ENCODE data around the gene LOXL1.

The LOXL1 gene

GRCh38 chr15:73987250-73987649 lies 61.0 kb downstream of the LOXL1 start:
- Histone ChIP-seq H4K20me1 (ENCODE audit: insufficient read depth, low read length) (no peaks in the 10 kb centered on the region), H3K9me3 (ENCODE audit: insufficient read depth, low read length, severe bottlenecking) (no peaks in the 10 kb centered on the region), H3K4me2 (ENCODE audit: insufficient read depth, low read length) (no peak overlapping the region), H2AFZ (ENCODE audit: low read depth, low read length) (no peak overlapping the region), H3K79me2 (ENCODE audit: insufficient read depth, low read length) (peaks cover 9% of the 10 kb centered on the region), H3K9ac (ENCODE audit: low read depth, low read length) (no peak overlapping the region), H3K36me3 (ENCODE audit: insufficient read depth, low read length) (peaks cover 9% of the 10 kb centered on the region), H3K4me3 (ENCODE audit: low read depth in 1 of 2, low read length in 2 of 2) (no peak overlapping the region), H3K27me3 (ENCODE audit: insufficient read depth, low read length, poor library complexity) (no peaks in the 10 kb centered on the region), H3K27ac (ENCODE audit: low read length) (no peak overlapping the region), H3K4me1 (ENCODE audit: insufficient read depth, low read length) (peaks cover 25% of the 10 kb centered on the region)
- TF ChIP-seq EZH2 (IDR thresholded peaks at IDR 0.05; ENCODE audit: borderline replicate concordance, low read depth, low read length, severe bottlenecking), result no peak
- no peak for TF ChIP-seq CTCF (IDR thresholded peaks at IDR 0.05; ENCODE audit: borderline replicate concordance, extremely low read depth, low read length, poor library complexity, severe bottlenecking)
- DNase-seq (no peak), ATAC-seq (ENCODE audit: insufficient read depth, low read depth) (no peak)

GRCh38 chr15:73987681-73988444 lies 61.6 kb downstream of the LOXL1 start:
- Histone ChIP-seq H3K36me3 (ENCODE audit: insufficient read depth, low read length) (peaks cover 9% of the 10 kb centered on the region), H3K79me2 (ENCODE audit: insufficient read depth, low read length) (peaks cover 9% of the 10 kb centered on the region), H3K9me3 (ENCODE audit: insufficient read depth, low read length, severe bottlenecking) (no peaks in the 10 kb centered on the region), H3K27ac (ENCODE audit: low read length) (no peak overlapping the region), H3K27me3 (ENCODE audit: insufficient read depth, low read length, poor library complexity) (no peaks in the 10 kb centered on the region), H4K20me1 (ENCODE audit: insufficient read depth, low read length) (no peaks in the 10 kb centered on the region), H2AFZ (ENCODE audit: low read depth, low read length) (no peak overlapping the region), H3K4me2 (ENCODE audit: insufficient read depth, low read length) (no peak overlapping the region), H3K4me1 (ENCODE audit: insufficient read depth, low read length) (peaks cover 31% of the 10 kb centered on the region), H3K4me3 (ENCODE audit: low read depth in 1 of 2, low read length in 2 of 2) (no peak overlapping the region), H3K9ac (ENCODE audit: low read depth, low read length) (no peak overlapping the region)
- ATAC-seq (ENCODE audit: insufficient read depth, low read depth), result no peak
- no peak for DNase-seq
- TF ChIP-seq CTCF (IDR thresholded peaks at IDR 0.05; ENCODE audit: borderline replicate concordance, extremely low read depth, low read length, poor library complexity, severe bottlenecking), result no peak
- no peak for TF ChIP-seq EZH2 (IDR thresholded peaks at IDR 0.05; ENCODE audit: borderline replicate concordance, low read depth, low read length, severe bottlenecking)

- ATAC-seq (ENCODE audit: insufficient read depth, low read depth) (no peak), DNase-seq (no peak)
- no peak overlapping the region for H3K4me2 ChIP-seq (ENCODE audit: insufficient read depth, low read length)
- H3K9me3 ChIP-seq (ENCODE audit: insufficient read depth, low read length, severe bottlenecking), result no peaks in the 10 kb centered on the region
- H3K4me1 ChIP-seq (ENCODE audit: insufficient read depth, low read length), result peaks cover 33% of the 10 kb centered on the region
- no peaks in the 10 kb centered on the region for H3K27me3 ChIP-seq (ENCODE audit: insufficient read depth, low read length, poor library complexity)
- TF ChIP-seq CTCF (IDR thresholded peaks at IDR 0.05; ENCODE audit: borderline replicate concordance, extremely low read depth, low read length, poor library complexity, severe bottlenecking), result no peak
- TF ChIP-seq EZH2 (IDR thresholded peaks at IDR 0.05; ENCODE audit: borderline replicate concordance, low read depth, low read length, severe bottlenecking), result no peak
- H4K20me1 ChIP-seq (ENCODE audit: insufficient read depth, low read length), result no peaks in the 10 kb centered on the region
- H3K9ac ChIP-seq (ENCODE audit: low read depth, low read length), result no peak overlapping the region
- H2AFZ ChIP-seq (ENCODE audit: low read depth, low read length), result no peak overlapping the region
- peaks cover 9% of the 10 kb centered on the region for H3K79me2 ChIP-seq (ENCODE audit: insufficient read depth, low read length)
- H3K36me3 ChIP-seq (ENCODE audit: insufficient read depth, low read length), result peaks cover 9% of the 10 kb centered on the region
- no peak overlapping the region for H3K4me3 ChIP-seq (ENCODE audit: low read depth in 1 of 2, low read length in 2 of 2)
- no peak overlapping the region for H3K27ac ChIP-seq (ENCODE audit: low read length)
Measured at GRCh38 chr15:73988445-73988969, 62.2 kb downstream of the LOXL1 start.
